ENCODE data around the gene NRF1. TPM values are rescaled to one million over a fixed set of nuclear protein-coding genes. Genes with fewer than 3 reads are reported as not detected.

Gene NRF1
- total and polyA plus RNA-seq, 2 of the 13 experiments (the other 11 are each of a cell fraction or from before 2014, with no cell fraction given), result 9.3 to 10.1 TPM

GRCh38 chr7:129773328-129773731 lies 161.8 kb downstream of the NRF1 start (continued):
- TF ChIP-seq DMTF1 (CRISPR knock-in tag; IDR thresholded peaks at IDR 0.05) (no peak), ZZZ3 (CRISPR knock-in tag; IDR thresholded peaks at IDR 0.05; ENCODE audit: borderline replicate concordance) (no peak)

DNA sequence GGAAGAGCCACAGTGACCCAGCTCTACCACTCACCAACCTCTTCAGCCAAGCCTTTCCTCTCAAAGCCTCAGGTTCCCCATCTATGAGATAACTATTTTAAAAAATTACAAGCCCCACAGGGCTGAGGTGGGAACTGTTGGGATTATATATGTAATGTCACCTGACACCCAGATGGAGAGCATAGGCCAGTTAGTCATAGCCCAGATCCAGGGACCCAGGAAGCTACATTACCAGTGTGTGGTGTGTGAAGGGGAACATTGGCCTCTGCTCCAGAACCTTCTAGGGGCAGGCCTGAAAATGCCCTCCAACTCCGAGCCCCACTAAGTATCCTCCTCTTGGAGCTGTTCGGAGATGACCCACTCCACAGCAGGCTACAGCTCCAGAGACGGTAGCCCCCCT lies 162.4 kb downstream of the NRF1 start:
- H3K27me3 ChIP-seq (ENCODE audit: control insufficient read depth in 1 of 2, insufficient read depth in 2 of 2, low read length in 2 of 2), result no peaks in the 10 kb centered on the region
- no peak for ATAC-seq
- no peaks in the 10 kb centered on the region for H3K9me3 ChIP-seq (ENCODE audit: low read length)
- H3K79me2 ChIP-seq (ENCODE audit: insufficient read depth, low read length), result no peaks in the 10 kb centered on the region
- in situ Hi-C loops (cut with HindIII; ENCODE audit: extremely low pct_ligation_motif_present, low pct_unique_long_range_greater_than_20kb), result no loop called here
- no peaks in the 10 kb centered on the region for H4K20me1 ChIP-seq (ENCODE audit: insufficient read depth, low read length)
- 100% methylated on average over 1 of the region's 3 CpGs for WGBS (ENCODE audit: low lambda C conversion rate)
- H3K36me3 ChIP-seq (replicated peaks in 1 of 2; ENCODE audit: control insufficient read depth in 1 of 2, insufficient read depth in 2 of 2, low read length in 2 of 2), result no peaks in the 10 kb centered on the region
- no peaks in the 10 kb centered on the region for H3K4me1 ChIP-seq (ENCODE audit: insufficient read depth, low read length)
- no peak for TF ChIP-seq ZNF432 (CRISPR knock-in tag; IDR thresholded peaks at IDR 0.05; ENCODE audit: borderline replicate concordance)
- no peak for TF ChIP-seq RAD21 (CRISPR knock-in tag; IDR thresholded peaks at IDR 0.05)
- TF ChIP-seq, protein P1, sequence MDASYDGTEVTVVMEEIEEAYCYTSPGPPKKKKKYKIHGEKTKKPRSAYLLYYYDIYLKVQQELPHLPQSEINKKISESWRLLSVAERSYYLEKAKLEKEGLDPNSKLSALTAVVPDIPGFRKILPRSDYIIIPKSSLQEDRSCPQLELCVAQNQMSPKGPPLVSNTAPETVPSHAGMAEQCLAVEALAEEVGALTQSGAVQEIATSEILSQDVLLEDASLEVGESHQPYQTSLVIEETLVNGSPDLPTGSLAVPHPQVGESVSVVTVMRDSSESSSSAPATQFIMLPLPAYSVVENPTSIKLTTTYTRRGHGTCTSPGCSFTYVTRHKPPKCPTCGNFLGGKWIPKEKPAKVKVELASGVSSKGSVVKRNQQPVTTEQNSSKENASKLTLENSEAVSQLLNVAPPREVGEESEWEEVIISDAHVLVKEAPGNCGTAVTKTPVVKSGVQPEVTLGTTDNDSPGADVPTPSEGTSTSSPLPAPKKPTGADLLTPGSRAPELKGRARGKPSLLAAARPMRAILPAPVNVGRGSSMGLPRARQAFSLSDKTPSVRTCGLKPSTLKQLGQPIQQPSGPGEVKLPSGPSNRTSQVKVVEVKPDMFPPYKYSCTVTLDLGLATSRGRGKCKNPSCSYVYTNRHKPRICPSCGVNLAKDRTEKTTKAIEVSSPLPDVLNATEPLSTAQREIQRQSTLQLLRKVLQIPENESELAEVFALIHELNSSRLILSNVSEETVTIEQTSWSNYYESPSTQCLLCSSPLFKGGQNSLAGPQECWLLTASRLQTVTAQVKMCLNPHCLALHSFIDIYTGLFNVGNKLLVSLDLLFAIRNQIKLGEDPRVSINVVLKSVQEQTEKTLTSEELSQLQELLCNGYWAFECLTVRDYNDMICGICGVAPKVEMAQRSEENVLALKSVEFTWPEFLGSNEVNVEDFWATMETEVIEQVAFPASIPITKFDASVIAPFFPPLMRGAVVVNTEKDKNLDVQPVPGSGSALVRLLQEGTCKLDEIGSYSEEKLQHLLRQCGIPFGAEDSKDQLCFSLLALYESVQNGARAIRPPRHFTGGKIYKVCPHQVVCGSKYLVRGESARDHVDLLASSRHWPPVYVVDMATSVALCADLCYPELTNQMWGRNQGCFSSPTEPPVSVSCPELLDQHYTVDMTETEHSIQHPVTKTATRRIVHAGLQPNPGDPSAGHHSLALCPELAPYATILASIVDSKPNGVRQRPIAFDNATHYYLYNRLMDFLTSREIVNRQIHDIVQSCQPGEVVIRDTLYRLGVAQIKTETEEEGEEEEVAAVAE (CRISPR knock-in tag; IDR thresholded peaks at IDR 0.05; ENCODE audit: borderline replicate concordance), result no peak
- no peak overlapping the region for H3K4me2 ChIP-seq (ENCODE audit: low read depth, low read length)
- intact Hi-C loops (cut with micrococcal nuclease; ENCODE audit: unreplicated experiment), result no loop called here
- CTCF ChIA-PET (ENCODE audit: low intra/inter-chr PET ratio, low total read pairs), result no interaction called here
- POLR2A ChIA-PET, result no interaction called here
- no peak overlapping the region for H3K9ac ChIP-seq (ENCODE audit: insufficient read depth, low read depth, low read length)
- no peak overlapping the region for H2AFZ ChIP-seq (ENCODE audit: low read length)
- H3K27ac ChIP-seq (ENCODE audit: extremely low read length, insufficient read depth, low read length), result no peak overlapping the region
- DNase-seq (ENCODE audit: low spot score), result no peak
- FAIRE-seq, result no peak
- no peak overlapping the region for H3K4me3 ChIP-seq (replicated peaks in 1 of 3; ENCODE audit: insufficient read depth in 1 of 3, low read depth in 2 of 3, low read length in 3 of 3)
- BruUV-seq (replicated peaks), result no TSS peak
